GM18519 (cell line): ENCODE results near the gene KRIT1.
"Not testable (repeated sequence)": the region's sequence is repeated elsewhere in the genome, so short reads cannot be mapped to it uniquely, and the experiment has no call there.

Source experiments
- ATAC-seq: cut with Tn5 transposase; IDR thresholded peaks from one replicate; pipeline ENCODE4 v1.9.1; 2021; ENCODE audit warnings: mild to moderate bottlenecking, moderate library complexity; ENCODE audit not compliant: unreplicated experiment, low FRiP score

Gene KRIT1

DNA sequence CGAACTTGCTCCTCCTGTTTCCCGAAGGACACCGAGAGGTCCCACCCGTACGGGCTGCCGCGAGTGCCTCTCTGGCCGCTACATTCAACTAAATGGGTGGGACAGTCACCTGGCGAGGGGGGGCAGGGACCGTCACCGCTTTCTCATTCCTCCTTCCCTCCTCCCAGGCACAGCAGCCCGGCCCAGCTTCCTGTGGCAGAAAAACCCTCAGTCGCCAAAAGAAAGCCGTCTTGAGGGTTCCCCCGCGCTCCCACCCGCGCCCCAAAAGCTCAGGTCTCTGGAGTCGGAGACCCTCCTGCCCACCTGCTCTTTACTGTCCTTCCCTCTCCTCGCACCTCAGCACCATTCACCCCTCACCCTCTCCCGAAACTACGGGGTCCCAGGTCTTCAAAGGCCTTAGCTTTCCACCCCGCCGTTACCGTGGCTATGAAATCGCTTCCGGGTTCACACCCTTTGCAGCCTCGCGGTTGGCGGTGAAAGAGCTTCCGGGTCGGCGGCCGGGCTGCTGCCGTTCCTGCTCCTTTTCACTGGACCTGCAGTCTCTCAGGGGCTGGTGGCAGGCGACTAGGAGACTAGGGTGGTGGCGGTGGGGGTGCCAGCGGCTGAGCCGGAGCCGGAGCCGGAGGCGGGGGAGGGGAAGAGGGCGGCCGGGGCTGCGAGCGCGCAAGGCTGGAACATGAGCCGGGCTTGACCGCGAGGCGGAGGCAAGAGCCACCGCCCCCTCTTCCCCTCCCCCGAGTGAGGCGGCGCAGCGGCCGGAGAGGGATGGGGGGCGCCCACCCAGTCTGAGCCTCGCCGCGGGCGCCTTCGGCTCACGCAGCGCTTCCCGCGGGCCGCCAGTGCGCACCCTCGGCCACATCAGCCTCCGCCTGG lies at the start of gene KRIT1, which contains the start of gene ANKIB1:
KRIT1 (minus strand) TSS at position 428 of the 873 bp plus-strand sequence. CDS start 3,779 bp downstream, outside the sequence.
ANKIB1 (plus strand) TSS at position 488 of the 873 bp plus-strand sequence. CDS start 49,005 bp downstream, outside the sequence.
- ATAC-seq: peak; percentile 63

- no peak for ATAC-seq
Observed at GRCh38 chr7:92295391-92295790, 49.7 kb upstream of the KRIT1 start.

DNA sequence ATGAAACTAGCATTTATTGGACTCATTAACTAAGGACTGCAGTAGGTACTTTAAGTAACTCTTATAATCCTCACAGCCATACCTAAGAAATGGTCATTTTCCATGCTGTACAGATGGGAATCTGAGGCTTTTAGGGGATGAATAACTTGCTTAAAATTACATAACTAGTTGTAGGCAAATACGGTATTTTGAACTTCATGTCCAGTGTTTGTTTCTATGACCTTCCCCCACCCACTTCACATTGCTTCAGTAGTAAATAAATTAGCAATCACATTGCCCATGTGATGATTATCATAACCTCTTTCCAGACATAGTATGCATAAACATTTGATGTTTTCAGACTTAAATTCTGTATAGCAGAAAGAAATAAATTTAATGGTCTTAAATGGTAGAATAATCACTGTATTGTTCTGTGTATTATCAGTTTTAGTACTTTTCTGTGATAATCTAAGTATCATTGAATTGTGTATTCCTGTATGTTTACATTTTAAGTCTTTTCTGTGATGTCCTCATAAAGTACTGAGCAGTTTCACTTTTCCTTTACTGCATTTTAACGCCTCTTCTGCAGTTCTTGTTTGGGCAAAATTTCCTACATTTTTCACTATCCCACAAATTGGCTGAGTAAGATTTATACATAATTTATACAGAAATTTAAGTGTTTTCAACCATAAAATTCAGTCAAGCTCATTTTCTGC lies 48.3 kb upstream of the KRIT1 start:
- no peak for ATAC-seq

DNA sequence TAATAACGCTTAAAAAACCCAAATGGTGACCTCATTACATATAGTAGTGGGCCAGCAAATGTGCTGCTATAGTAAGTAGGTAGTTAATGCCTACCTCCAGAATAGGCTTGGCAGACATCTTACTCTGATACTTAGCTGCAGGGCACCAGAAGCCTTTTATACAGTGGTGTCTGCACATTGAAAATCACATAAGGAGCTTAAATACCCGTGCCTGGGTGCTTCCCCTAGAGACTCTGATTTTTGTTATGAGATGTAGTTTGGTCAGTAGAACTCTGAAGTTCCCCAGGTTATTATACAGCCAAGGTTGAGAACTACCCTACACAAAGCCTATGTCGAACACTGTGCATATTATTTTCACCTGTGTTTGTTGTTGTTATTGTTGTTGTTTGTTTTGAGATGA lies 47.3 kb upstream of the KRIT1 start:
- no peak for ATAC-seq

- ATAC-seq: no peak
Observed at GRCh38 chr7:92289321-92289720, 43.6 kb upstream of the KRIT1 start.

DNA sequence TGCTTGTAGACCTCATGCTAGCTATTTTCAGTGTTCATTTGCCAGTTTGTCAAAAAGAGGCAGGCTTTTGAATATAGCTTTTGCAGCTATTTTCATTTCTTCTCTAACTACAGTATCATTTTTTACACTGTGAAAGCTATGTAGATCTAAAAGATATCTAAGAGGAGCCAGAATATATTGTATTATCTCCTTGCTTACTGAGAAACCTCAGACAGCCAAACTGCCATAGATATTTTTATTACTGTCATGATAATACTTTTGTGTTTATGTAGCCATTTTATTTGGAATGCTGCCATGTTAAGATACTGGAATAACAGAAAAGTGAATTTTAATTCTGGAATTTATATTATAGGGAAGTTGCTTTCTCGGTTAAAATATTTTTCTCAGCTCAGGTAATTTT lies 37.2 kb upstream of the KRIT1 start:
- ATAC-seq: no peak

- no peak for ATAC-seq
Observed at GRCh38 chr7:92282221-92282814, 36.6 kb upstream of the KRIT1 start.

DNA sequence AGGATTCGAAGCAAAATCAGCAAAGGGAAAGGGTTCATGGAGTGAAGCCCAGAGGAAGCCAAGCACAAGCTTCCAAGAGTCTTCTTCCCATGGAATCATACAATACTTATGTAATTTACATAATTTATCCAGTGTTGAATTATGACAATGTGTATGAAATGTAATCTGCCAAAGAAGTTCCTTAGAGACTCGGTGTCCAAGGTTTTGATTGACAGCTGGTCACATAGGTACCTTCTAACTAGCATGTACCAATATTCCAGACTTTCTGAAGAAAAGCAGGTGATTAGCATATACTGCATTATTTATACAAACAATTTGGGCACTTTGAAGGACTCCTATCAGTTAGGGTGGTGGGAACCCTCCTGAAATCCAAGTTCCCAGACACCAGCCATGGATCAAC lies 35.3 kb upstream of the KRIT1 start:
- no peak for ATAC-seq

DNA sequence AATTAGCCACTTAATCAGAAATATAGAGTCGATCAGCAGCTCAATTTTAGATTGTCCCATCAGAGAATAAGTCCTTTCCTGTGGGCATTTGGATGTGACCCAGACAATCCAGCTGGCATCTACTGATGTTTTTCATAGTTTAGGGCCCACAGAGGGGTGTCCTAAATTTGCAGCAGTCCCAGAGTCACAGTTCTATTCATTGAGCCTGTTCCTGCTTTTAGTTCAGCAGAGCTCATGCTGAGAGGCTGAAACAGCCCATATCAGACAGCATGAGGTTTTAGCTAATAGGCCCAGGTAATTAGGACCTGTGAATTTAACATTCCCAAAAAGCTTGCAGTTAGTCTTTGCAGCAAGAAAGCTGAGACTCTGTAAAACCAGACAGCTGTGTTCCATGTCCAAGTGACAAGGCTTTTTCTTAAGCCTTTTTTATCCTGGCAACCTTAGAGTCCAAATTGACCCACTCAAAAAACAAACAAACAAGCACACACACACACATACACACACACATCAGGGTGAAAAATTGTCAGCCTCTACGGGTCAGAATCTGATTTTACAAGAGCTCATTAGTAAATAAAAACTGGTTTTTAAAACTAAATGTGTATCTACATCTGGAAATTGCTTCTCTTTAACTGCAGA lies 33.8 kb upstream of the KRIT1 start:
- ATAC-seq: no peak

GRCh38 chr7:92276460-92276864 lies 30.7 kb upstream of the KRIT1 start:
- peak; percentile 88 for ATAC-seq

DNA sequence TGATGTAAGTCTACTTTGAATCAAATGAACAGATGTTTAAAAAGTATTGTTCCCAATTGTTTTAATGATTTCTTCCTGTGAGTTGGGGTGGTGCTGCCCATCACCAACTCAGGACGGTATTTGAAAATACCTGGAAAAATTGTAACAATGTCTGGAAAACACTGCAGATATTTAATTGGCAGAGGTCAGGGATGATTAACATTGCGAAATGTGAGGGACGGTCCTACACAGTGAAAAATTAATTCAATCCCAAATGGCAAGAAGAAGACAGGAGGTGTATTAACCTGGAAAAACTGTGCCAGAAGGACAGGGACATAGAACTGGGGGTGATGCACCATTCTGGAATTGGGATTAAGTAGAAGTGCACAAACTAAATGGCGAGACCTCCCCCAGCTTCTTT lies 29.6 kb upstream of the KRIT1 start:
- no peak for ATAC-seq

- ATAC-seq: no peak
Observed at GRCh38 chr7:92268921-92269320, 23.2 kb upstream of the KRIT1 start.

DNA sequence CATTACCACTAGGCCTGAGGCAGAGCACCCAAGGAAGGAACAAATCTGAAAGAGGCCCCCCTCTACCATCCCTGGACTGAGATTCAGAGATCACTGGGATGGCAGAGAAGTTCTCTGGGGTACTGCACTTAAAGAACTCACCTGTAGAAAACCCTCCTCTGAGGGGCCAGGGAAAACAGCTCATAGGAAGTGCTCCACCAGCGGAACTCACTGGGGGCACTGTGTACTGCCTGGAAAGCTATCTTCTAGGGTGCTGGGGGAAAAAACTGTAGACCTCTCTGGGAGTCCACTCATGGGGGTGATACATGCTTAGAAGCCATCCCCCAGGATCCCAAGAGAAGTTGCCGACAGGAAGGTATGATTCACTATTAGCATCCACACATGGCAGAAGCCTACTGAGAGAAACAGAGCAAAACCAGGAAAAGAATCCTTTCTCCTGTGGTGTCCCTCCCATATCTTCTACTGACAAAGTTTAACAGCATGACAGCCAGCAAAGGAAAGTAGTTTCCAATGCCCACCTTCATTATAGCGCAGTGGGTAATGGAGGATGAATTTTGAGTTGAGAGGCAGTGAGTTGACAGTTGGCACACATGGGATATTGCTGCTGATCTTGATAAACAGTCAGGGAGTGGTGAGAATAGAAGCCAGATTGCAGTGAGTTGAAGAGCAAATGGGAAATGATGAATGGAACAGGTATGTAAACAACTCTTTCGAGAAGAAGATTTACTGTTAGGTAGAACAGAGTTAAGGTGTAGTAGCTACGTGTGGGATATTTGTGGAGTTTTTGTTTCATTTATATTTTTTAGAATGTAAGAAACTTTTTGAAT lies 20.9 kb upstream of the KRIT1 start:
- no peak for ATAC-seq

DNA sequence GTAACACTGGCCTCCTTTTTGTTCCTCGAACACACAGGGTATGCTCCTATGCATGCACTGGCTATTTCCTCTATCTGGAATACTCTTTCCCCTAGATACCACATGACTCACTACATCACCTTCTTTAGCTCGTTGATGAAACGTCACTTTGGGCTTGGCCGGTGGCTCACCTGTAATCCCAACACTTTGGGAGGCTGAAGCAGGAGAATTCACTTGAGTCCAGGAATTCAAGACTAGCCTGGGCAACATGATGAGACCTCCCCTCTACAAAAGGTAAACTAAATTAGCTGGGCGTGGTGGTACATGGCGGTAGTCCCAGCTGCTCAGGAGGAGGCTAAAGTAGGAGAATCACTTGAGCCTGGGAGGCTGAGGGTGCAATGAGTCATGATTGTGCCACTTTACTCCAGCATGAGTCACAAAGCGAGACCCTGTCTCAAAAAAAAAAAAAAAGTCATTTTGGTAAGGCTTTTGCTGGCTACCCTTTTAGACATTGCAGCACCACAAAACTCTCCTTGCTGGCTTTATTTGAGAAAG lies 14.6 kb upstream of the KRIT1 start:
- ATAC-seq: no peak

DNA sequence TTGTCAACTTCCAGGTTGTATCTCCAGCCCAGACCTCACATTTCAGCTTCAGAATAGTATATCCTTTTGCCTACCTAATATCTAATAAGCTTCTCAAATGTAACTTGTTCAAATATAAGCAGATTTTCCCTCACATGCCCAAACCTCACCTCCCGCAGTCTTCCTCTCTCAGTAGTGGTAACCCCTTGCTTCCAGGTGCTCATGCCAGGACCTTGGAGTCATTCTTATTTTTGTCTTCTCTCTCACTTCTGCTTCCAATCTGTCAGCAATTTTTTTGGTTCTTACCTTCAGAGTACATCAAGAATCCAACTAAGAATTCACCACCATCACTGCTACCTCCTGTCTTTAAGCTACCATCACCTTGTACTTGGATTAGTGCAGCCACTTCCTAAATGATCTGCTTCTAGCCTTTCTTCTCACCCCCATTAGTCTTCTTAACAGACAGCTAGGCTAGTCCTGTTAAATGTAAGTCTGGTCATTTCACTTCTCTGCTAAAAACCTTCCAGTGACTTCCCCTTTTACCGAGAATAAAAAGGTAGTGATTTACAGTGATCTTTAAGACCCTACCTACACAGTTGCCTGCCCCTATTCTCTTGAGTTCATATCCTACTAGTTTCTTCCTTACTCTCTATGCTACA lies 14.0 kb upstream of the KRIT1 start:
- ATAC-seq: no peak

DNA sequence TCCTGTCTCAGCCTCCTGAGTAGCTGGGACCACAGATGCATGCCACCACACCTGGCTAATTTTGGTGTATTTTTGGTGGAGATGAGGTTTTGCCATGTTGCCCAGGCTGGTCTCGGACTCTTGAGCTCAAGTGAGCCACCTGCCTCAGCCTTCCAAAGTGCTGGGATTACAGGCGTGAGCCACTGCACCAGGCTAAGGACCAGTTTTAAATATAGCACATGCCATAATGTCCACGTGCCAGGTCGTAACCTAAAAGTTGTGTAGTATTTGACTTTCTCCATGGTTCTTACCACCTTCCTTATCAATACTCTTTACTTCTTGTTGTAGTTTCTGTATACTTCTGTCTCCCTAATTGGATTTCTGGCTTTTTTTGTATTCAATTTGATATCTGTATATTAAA lies 13.3 kb upstream of the KRIT1 start:
- no peak for ATAC-seq

GRCh38 chr7:92255308-92255707 lies 9.6 kb upstream of the KRIT1 start:
- ATAC-seq: no peak

GRCh38 chr7:92254800-92255199 lies 9.1 kb upstream of the KRIT1 start:
- not testable (repeated sequence) for ATAC-seq

GRCh38 chr7:92253251-92253650 lies 7.5 kb upstream of the KRIT1 start:
- no peak for ATAC-seq
